Measurements from ENCODE around the gene PNLIPRP3.
"Not testable (repeated sequence)": the region's sequence is repeated elsewhere in the genome, so short reads cannot be mapped to it uniquely, and the experiment has no call there.

PNLIPRP3 gene

GRCh38 chr10:116427671-116428070 is at the start of gene PNLIPRP3:
TSS of gene PNLIPRP3 (plus strand) at chr10:116427847. CDS start at chr10:116428013, 166 bp downstream.
- DNase-seq = no peak

GRCh38 chr10:116382290-116382689 is 45.4 kb upstream of the PNLIPRP3 start:
- no peak for DNase-seq

- no peak for DNase-seq
Observed at GRCh38 chr10:116385311-116385710, 42.3 kb upstream of the PNLIPRP3 start.

GRCh38 chr10:116385994-116386809 is 41.4 kb upstream of the PNLIPRP3 start:
- DNase-seq = no peak

GRCh38 chr10:116393246-116393831 is 34.3 kb upstream of the PNLIPRP3 start:
- not testable (repeated sequence) for DNase-seq

- DNase-seq = no peak
Observed at GRCh38 chr10:116395223-116395985, 32.2 kb upstream of the PNLIPRP3 start.

GRCh38 chr10:116398224-116398623 is 29.4 kb upstream of the PNLIPRP3 start:
- no peak for DNase-seq

GRCh38 chr10:116402858-116403257 is 24.8 kb upstream of the PNLIPRP3 start:
- DNase-seq = no peak

- DNase-seq = no peak
Observed at GRCh38 chr10:116403740-116404250, 23.9 kb upstream of the PNLIPRP3 start.

- DNase-seq = no peak
Observed at GRCh38 chr10:116408719-116409118, 18.9 kb upstream of the PNLIPRP3 start.

- no peak for DNase-seq
Observed at GRCh38 chr10:116410351-116410750, 17.3 kb upstream of the PNLIPRP3 start.

- DNase-seq = no peak
Observed at GRCh38 chr10:116417821-116418220, 9.8 kb upstream of the PNLIPRP3 start.

- no peak for DNase-seq
Observed at GRCh38 chr10:116418389-116418788, 9.3 kb upstream of the PNLIPRP3 start.

- DNase-seq = no peak
Observed at GRCh38 chr10:116421815-116422214, 5.8 kb upstream of the PNLIPRP3 start.

GRCh38 chr10:116429288-116429977 is 1.8 kb downstream of the PNLIPRP3 start:
- DNase-seq = no peak

- DNase-seq = no peak
Observed at GRCh38 chr10:116430288-116430687, 2.6 kb downstream of the PNLIPRP3 start.

GRCh38 chr10:116431598-116431997 is 4.0 kb downstream of the PNLIPRP3 start:
- DNase-seq = no peak

GRCh38 chr10:116437076-116437692 is 9.5 kb downstream of the PNLIPRP3 start:
- DNase-seq = no peak

- DNase-seq = no peak
Observed at GRCh38 chr10:116440330-116441030, 12.8 kb downstream of the PNLIPRP3 start.

GRCh38 chr10:116444527-116445142 is 17.0 kb downstream of the PNLIPRP3 start:
- no peak for DNase-seq

- no peak for DNase-seq
Observed at GRCh38 chr10:116450861-116451260, 23.2 kb downstream of the PNLIPRP3 start.
